ENCODE data around the gene GTF2H1.

GRCh38 chr11:18374956-18375355 is 52.6 kb downstream of the GTF2H1 start:
- no peak for TF ChIP-seq POLR2AphosphoS5 (IDR thresholded peaks at IDR 0.05)
- TF ChIP-seq CTCF (IDR thresholded peaks at IDR 0.05): no peak
